ENCODE results near the gene ERC2.

DNA sequence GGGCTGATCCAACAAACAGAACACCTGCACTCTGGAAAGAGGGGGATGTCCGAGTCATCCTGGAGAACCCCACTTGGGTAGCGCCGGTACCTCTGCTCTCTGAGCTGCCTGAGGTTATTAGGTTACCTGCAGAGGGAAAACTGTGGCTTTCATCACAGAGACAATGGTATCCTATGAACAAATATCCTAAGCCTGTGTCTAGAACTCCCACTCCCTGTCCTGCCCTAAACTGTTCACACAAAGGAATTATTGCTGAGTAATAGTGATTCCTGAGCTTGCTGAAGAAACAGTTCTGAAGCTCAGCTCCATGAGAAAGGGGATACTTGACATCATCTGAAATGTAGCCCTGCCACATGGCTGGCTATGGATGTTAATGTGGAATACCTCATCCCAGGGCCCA lies 949.2 kb downstream of the ERC2 start:
- TF ChIP-seq, protein P1, sequence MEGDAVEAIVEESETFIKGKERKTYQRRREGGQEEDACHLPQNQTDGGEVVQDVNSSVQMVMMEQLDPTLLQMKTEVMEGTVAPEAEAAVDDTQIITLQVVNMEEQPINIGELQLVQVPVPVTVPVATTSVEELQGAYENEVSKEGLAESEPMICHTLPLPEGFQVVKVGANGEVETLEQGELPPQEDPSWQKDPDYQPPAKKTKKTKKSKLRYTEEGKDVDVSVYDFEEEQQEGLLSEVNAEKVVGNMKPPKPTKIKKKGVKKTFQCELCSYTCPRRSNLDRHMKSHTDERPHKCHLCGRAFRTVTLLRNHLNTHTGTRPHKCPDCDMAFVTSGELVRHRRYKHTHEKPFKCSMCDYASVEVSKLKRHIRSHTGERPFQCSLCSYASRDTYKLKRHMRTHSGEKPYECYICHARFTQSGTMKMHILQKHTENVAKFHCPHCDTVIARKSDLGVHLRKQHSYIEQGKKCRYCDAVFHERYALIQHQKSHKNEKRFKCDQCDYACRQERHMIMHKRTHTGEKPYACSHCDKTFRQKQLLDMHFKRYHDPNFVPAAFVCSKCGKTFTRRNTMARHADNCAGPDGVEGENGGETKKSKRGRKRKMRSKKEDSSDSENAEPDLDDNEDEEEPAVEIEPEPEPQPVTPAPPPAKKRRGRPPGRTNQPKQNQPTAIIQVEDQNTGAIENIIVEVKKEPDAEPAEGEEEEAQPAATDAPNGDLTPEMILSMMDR (IDR thresholded peaks at IDR 0.05): no peak
- no peak for TF ChIP-seq EP300 (IDR thresholded peaks at IDR 0.05)
- TF ChIP-seq POLR2A (IDR thresholded peaks at IDR 0.05): no peak
